ENCODE data around the gene KCNH3. TPM values are rescaled to one million over a fixed set of nuclear protein-coding genes. Genes with fewer than 3 reads are reported as not detected.

Gene KCNH3
- total RNA-seq, 4 donors from 2014 or later, result 0.57 to 0.83 TPM; not detected in 2

DNA sequence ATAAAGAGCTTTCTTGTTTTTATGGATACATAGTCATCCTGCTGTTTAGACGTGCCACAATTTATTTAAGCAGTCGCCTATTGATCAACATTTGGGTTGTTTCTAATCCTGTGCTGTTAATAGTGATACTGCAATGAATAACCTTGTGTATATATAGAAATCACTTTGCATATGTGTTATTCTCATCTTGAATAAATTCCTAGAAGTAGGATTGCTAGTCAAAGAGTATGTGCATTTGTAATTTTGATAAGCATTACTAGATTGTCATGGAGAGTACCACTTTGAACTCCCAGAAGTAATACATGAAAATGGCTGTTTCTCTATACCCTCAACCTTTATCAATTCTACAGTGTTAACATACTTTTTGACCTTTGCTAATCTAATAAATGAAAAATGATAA lies 44.9 kb upstream of the KCNH3 start:
- no peak overlapping the region for H3K27ac ChIP-seq
- H3K27me3 ChIP-seq, result no peaks in the 10 kb centered on the region
- DNase-seq, result no peak
- H3K4me3 ChIP-seq, result no peak overlapping the region
- H3K9me3 ChIP-seq, result no peaks in the 10 kb centered on the region
- TF ChIP-seq, protein P1, sequence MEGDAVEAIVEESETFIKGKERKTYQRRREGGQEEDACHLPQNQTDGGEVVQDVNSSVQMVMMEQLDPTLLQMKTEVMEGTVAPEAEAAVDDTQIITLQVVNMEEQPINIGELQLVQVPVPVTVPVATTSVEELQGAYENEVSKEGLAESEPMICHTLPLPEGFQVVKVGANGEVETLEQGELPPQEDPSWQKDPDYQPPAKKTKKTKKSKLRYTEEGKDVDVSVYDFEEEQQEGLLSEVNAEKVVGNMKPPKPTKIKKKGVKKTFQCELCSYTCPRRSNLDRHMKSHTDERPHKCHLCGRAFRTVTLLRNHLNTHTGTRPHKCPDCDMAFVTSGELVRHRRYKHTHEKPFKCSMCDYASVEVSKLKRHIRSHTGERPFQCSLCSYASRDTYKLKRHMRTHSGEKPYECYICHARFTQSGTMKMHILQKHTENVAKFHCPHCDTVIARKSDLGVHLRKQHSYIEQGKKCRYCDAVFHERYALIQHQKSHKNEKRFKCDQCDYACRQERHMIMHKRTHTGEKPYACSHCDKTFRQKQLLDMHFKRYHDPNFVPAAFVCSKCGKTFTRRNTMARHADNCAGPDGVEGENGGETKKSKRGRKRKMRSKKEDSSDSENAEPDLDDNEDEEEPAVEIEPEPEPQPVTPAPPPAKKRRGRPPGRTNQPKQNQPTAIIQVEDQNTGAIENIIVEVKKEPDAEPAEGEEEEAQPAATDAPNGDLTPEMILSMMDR (IDR thresholded peaks at IDR 0.05), result no peak
- H3K4me1 ChIP-seq, result no peaks in the 10 kb centered on the region
- H3K36me3 ChIP-seq, result peaks cover 0 to 10% (median 0%) of the 10 kb centered on the region in 3 donors

GRCh38 chr12:49496417-49497360 lies 42.1 kb upstream of the KCNH3 start:
- H3K9me3 ChIP-seq, result no peaks in the 10 kb centered on the region
- no peak overlapping the region for H3K4me3 ChIP-seq
- no peak for DNase-seq
- H3K27ac ChIP-seq, result no peak overlapping the region
- peaks cover 0 to 23% (median 0%) of the 10 kb centered on the region in 3 donors for H3K36me3 ChIP-seq
- no peaks in the 10 kb centered on the region for H3K27me3 ChIP-seq
- no peak for TF ChIP-seq POLR2A (IDR thresholded peaks at IDR 0.05)
- TF ChIP-seq, protein P1 (IDR thresholded peaks at IDR 0.05), result no peak
- no peaks in the 10 kb centered on the region for H3K4me1 ChIP-seq

DNA sequence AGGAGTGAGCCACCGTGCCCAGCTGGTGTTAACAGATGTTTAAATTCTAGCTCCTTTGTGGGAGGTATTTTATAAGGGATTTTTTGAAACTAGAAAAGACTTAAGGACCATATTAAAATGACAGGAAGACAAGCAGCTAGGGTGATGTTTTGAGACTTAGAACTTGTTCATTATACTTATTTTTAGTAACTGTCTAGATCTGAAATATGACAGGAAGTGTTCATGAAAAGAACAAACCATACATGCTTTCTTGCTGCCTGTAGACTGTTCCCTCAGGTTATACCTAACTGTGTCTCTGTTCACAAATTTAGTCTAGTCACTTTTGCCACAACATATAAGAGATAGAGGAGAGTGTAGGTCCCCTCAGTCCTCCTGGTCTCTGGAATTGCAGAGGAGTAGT lies 36.9 kb upstream of the KCNH3 start:
- no peak for TF ChIP-seq POLR2A (IDR thresholded peaks at IDR 0.05)
- TF ChIP-seq, protein P1 (IDR thresholded peaks at IDR 0.05), result no peak
- peaks cover 0 to 14% (median 0%) of the 10 kb centered on the region in 3 donors for H3K36me3 ChIP-seq
- H3K9me3 ChIP-seq, result no peaks in the 10 kb centered on the region
- no peaks in the 10 kb centered on the region for H3K27me3 ChIP-seq
- no peak overlapping the region for H3K27ac ChIP-seq
- no peak for DNase-seq
- H3K4me1 ChIP-seq, result no peaks in the 10 kb centered on the region
- H3K4me3 ChIP-seq, result no peak overlapping the region

GRCh38 chr12:49502590-49502989 lies 36.2 kb upstream of the KCNH3 start:
- H3K27me3 ChIP-seq, result no peaks in the 10 kb centered on the region
- no peak overlapping the region for H3K4me3 ChIP-seq
- TF ChIP-seq, protein P1 (IDR thresholded peaks at IDR 0.05), result no peak
- TF ChIP-seq POLR2A (IDR thresholded peaks at IDR 0.05), result no peak
- H3K36me3 ChIP-seq, result peaks cover 0 to 14% (median 0%) of the 10 kb centered on the region in 3 donors
- DNase-seq, result no peak
- H3K27ac ChIP-seq, result no peak overlapping the region
- H3K4me1 ChIP-seq, result no peaks in the 10 kb centered on the region
- H3K9me3 ChIP-seq, result no peaks in the 10 kb centered on the region

DNA sequence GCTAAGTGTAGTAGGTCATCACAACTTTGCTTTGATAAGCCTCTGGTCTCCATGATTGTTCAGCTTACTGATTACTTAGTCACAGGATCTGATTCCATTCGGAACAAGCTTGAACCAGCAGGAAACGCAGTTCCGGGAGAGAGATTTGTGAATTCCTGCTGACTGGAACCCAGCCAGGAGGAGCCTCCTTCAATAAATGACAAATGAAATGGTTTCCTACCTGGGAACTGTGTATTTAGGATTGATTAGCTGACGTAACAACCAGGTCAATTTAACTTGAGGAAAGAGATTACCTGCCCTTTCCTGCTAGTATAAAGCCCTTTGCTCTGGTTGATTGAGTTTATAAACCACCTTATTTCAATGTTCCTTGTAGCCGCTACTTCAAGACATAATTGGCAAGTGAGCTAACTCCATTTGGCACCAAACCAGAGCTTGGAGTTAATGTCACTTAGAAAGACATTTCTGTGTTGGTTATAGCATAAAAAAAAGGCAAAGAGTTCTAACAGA lies 35.1 kb upstream of the KCNH3 start:
- Histone ChIP-seq H3K9me3 (no peaks in the 10 kb centered on the region), H3K27ac (no peak overlapping the region)

More for the DNA sequence above, 35.1 kb upstream of the KCNH3 start:
- H3K27me3 ChIP-seq, result no peaks in the 10 kb centered on the region
- TF ChIP-seq, protein P1 (IDR thresholded peaks at IDR 0.05), result no peak
- no peak for TF ChIP-seq POLR2A (IDR thresholded peaks at IDR 0.05)
- H3K36me3 ChIP-seq, result peaks cover 0 to 14% (median 0%) of the 10 kb centered on the region in 3 donors
- H3K4me1 ChIP-seq, result no peaks in the 10 kb centered on the region
- no peak overlapping the region for H3K4me3 ChIP-seq
- no peak for DNase-seq

Measured in Peyer's patch (tissue), 4 donors.